GM18870 (cell line): Measurements from ENCODE around the gene IRF2BP1.
"Not testable (repeated sequence)": the region's sequence is repeated elsewhere in the genome, so short reads cannot be mapped to it uniquely, and the experiment has no call there.

ENCODE experiments used
- ATAC-seq: cut with Tn5 transposase; IDR thresholded peaks from one replicate; pipeline ENCODE4 v1.9.1; 2021; ENCODE audit warnings: moderate library complexity; ENCODE audit not compliant: unreplicated experiment

IRF2BP1 gene

GRCh38 chr19:45882652-45883585, 3.0 kb downstream of the IRF2BP1 start:
- ATAC-seq, result no peak

DNA sequence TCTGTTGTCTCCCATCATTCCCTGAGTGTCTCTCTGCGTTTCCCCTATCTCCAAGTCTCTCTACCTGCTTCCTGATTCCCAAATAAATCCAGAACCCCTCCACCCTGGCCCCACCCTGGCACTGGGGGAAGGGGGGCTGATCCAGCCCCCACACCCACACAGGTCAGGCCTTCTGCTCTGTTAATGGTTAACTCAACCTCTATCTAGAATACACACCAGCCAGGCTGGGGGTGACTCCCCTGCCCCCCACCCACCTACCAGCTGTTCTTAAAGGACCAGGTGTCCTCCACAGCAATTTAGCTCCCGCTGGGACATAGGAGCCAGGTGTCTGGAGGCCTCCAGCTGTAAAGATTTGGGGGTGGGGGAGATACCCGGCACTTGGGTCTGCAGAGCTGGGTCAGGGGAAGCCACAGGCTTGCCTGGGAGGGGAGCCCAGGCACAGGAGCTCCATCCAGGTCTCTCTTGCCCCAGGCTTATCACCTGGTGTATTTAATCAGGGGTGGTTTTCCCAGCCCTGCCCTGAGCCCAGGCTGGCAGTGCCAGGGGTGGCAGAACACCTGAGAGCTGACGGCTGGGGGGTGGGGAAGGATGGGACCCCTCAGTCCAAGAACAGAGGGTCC, 3.9 kb downstream of the IRF2BP1 start:
- ATAC-seq, result no peak

DNA sequence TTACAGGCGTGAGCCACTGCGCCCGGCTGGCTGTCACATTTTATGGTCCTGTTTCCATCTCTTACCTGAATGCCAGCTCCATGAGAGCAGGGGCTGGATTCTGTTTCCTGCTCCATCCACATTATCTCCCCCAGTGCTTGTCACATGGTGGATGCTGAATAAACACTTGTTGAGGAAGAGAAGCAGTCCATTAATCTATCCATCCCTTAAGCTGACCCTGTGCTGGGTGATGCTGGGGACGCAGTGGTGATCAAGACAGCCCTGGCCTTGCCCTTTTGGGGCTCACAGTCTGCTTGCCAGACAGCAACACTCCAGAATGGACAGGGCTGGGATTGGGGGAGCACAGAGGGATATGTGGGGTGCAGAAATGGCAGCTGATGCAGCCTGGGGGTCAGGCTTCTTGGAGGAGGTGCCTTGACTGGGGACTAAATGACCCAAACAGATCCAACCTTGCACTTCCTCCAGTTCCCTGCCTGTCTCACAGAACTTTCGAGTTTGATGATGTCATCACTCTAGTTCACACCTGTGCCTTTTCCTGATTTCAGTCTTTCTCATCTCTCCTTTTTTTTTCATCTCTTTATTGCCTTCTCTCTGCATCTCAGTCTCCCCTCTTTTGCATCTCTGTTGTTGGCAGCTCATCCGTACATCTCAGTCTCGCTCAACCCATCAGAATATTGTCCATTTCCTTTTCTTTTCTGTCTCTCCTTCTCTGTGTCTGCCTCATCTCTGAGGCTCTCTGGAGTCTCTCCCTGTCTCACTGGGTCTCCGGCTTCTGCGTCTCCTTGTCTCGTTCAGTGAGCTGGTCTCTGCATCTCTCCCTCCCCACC, 4.6 kb downstream of the IRF2BP1 start:
- ATAC-seq, result no peak

DNA sequence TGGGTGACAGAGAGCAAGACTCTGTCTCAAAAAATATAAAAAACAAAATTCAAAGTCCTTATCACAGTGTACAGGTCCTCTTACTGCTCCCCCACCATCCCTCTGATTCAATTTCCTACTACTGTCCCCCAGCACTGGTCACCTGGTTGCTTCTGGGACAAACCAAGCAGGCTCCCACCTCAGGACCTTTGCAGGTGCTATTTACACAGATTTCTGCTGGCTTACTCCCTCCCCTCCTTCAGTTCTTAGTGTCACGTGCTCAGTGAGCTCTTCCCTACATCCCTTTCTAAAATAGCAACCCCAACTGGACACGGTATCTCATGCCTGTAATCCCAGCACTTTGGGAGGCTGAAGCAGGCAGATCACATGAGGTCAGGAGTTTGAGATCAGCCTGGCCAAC, 6.0 kb downstream of the IRF2BP1 start:
- ATAC-seq, result no peak

- ATAC-seq, result no peak
These were observed 6.9 kb downstream of the IRF2BP1 start for GRCh38 chr19:45879055-45879454.

- ATAC-seq, result no peak
These were observed 7.7 kb downstream of the IRF2BP1 start for GRCh38 chr19:45878043-45878794.

DNA sequence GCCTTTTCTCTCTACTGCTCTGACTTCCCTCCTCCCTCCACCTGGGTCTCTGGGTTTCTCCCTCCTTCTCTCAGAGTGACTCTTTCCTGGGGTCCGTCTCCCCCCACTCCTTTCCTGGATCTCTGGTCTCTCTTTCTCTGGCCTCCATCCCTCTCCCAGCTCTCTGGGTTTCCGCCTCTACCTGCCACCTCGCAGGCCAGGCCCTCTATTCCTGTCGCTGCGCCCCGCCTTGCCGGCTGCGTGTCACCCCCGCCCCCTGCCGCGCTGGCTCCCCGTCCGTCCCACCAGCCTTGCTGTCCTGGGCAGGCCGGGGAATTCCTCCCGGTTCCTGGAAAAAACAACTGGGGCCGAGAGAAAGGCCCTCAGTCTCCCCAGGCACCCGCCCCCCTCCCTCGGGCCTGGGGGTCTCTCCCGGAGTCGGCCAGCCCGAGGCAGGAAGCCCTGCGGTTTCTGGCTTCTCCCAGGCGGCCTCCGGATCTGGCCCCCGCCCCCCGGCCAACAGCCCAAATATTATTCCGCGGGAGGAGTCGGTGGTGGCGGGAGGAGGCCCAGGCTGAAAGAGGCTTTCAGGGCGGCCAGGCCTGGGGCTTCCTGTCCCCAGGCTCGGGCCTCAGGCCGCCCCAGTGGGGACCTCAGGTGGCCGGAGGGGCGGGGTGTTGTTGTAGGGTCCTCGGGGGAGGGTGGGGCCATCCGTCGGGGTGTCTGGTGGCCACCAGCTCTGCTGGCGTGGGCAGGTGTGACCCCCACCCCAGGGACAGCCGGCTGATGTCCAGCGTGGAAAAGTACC, 9.3 kb downstream of the IRF2BP1 start:
- no peak for ATAC-seq

- ATAC-seq, result no peak
These were observed 9.9 kb downstream of the IRF2BP1 start for GRCh38 chr19:45876161-45876410.

- no peak for ATAC-seq
These were observed 11.3 kb downstream of the IRF2BP1 start for GRCh38 chr19:45874620-45874966.

- ATAC-seq, result no peak
These were observed 12.6 kb downstream of the IRF2BP1 start for GRCh38 chr19:45873219-45873772.

GRCh38 chr19:45872095-45872919, 13.6 kb downstream of the IRF2BP1 start:
- ATAC-seq, result no peak

GRCh38 chr19:45870798-45871197, 15.1 kb downstream of the IRF2BP1 start:
- no peak for ATAC-seq

DNA sequence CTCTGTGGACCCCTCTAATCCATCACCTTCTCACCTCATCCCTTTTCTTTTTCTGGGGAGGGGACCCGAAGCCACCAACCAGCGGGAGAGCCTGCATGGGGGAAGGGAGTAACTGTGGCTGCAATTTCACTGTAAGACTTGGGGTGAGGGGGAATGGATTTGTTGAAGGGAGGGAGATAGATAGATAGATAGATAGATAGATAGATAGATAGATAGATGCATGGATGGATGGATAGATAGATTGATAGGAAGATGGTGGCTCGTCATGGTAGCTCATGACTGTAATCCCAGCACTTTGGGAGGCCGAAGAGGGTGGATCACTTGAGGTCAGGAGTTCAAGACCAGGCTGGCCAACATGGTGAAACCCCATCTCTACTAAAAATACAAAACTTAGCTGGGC, 18.7 kb downstream of the IRF2BP1 start:
- ATAC-seq, result not testable (repeated sequence)

DNA sequence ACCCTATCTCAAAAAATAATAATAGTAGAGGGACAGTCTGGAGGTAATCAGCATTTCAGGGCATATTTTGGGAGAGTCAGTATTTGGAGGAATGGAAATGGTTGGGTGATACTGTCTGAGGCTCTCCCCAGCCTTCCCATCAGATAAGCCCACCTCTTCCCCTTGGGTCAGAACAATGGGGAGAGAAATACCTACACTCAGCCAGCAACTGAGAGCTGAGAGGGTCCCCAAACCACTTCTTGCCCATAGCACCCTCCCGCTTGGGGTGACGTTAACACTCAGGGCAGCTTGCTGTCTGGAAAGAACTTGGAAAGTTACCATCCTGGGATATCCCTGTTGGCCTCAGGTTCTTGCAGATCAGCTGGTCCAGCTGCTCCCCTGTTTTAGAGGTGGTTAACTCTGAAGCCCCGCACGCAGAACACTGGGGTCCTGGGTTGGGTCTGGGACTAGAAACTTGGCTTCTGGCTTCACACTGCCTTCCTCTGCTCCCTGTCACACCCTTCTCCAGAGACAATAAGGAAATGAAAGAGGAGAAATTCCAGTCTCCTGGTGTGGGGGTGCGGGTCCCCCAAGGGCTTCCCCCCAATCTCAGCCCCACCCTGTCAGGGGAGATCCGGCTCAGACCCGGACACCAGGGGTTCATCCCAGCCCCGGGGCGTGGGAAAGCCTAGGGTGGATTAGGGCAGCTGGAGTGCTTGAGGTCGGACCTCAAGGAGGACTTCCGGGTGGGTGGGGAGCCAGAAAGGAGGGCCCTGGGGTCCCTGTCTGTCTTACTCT, 19.4 kb downstream of the IRF2BP1 start:
- no peak for ATAC-seq

- ATAC-seq, result no peak
These were observed 20.5 kb downstream of the IRF2BP1 start for GRCh38 chr19:45865269-45865948.

GRCh38 chr19:45864629-45865082, 21.3 kb downstream of the IRF2BP1 start:
- ATAC-seq, result no peak

DNA sequence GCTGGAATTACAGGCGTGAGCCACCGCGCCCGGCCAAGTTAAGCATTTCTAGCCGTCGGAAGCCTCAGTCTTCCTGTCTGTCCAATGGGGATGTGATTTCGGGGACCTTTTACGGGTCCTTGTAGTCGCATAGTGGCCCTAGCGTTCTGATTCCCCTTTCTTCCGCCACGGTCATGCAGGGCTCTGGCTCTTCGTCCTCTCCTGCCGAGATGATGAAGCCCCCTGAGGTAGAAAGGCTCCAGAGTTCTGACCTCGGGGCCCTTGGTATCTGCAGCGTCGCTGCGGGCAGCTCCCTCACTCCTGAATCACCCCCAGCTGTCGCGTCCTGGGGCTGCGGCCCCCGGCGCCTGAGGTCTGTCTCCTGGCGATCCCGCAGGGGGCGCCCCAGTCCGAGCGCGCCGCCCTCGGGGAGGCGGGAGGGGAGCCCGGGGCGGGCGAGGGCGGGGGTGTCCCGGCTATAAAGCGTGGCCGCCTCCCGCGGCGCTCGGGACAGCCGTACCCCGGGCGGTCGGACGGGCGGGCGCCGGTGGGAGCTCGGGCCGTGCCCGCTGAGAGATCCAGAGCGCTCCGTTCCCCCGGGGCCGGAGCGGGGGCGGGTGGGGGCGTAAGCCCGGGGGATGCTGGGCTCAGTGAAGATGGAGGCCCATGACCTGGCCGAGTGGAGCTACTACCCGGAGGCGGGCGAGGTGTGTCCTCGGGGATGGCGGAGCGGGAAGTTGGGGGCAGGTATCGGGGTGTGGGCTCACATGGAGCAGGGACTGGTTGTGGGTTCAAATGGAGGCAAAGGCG, 21.9 kb downstream of the IRF2BP1 start, which contains the start of gene FOXA3:
Gene FOXA3, plus strand, starts transcription at position 487 of the 789 bp plus-strand sequence. Its CDS starts 131 bp downstream, at position 618.
- no peak for ATAC-seq
